RWPE1 (cell line): ENCODE data around the gene BCL2L1.

ENCODE experiments used
- CTCF ChIA-PET: fragments of 350-600 bp; sonication (Branson Sonifier 250); formaldehyde crosslinking; extraction: SDS; loops from one replicate; lab custom pipeline; 2021; lab: Yijun Ruan, JAX
- POLR2A ChIA-PET: fragments of 400-600 bp; formaldehyde crosslinking; extraction: SDS; loops from one replicate; lab custom pipeline; 2020; ENCODE audit warnings: antibody characterized with exemption; ENCODE audit not compliant: low non-redundant PET; lab: Yijun Ruan, JAX
- DNase-seq: peaks from one replicate; pipeline ENCODE4 v3.0.0; 2012; ENCODE audit warnings: low spot score
- H3K27ac ChIP-seq: fragments of 450-650 bp; 2 replicates; pipeline ENCODE4 v1.5.1; 2017
- TF ChIP-seq, protein P1 (sequence below): fragments of 450-650 bp; conservative IDR thresholded peaks from 2 replicates; pipeline ENCODE4 v1.5.1; 2017; ENCODE audit warnings: low read depth, mild to moderate bottlenecking

The BCL2L1 gene

DNA sequence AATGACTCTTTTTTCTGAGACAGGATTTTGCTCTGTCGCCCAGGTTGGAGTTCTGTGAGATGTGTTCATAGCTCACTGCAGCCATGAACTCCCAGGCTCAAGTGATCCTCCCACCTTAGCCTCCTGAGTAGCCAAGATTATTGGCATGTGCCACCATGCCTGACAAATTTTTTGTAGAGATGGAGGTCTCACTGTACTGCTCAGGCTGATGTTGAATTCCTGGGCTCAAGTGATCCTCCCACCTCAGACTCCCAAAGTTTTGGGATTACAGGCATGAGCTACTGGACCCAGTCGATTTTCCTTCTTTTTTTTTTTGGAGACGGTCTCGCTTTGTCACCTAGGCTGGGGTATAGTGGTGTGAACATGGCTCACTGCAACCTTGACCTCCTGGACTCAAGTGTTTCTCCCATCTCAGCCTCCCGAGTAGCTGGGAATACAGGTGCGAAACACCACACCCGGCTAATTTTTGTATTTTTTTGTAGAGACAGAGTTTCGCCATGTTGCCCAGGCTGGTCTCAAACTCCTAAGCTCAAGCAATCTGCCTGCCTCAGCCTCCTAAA is 24.3 kb downstream of the BCL2L1 start:
- DNase-seq: no peak
- ChIA-PET POLR2A (interaction anchor here (1.4 to 2.4 kb wide), 2 partner anchors 15 to 21 kb away, joined by 6 to 7 read pairs; no protein-coding TSS in a partner anchor), CTCF (interaction anchor here (0.6 to 2.3 kb wide), 6 partner anchors 10 to 149 kb away, joined by 3 to 16 read pairs (median 3); no protein-coding TSS in a partner anchor)
- H3K27ac ChIP-seq: peak overlapping the region; percentile 76
- TF ChIP-seq, protein P1, sequence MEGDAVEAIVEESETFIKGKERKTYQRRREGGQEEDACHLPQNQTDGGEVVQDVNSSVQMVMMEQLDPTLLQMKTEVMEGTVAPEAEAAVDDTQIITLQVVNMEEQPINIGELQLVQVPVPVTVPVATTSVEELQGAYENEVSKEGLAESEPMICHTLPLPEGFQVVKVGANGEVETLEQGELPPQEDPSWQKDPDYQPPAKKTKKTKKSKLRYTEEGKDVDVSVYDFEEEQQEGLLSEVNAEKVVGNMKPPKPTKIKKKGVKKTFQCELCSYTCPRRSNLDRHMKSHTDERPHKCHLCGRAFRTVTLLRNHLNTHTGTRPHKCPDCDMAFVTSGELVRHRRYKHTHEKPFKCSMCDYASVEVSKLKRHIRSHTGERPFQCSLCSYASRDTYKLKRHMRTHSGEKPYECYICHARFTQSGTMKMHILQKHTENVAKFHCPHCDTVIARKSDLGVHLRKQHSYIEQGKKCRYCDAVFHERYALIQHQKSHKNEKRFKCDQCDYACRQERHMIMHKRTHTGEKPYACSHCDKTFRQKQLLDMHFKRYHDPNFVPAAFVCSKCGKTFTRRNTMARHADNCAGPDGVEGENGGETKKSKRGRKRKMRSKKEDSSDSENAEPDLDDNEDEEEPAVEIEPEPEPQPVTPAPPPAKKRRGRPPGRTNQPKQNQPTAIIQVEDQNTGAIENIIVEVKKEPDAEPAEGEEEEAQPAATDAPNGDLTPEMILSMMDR: no peak

GRCh38 chr20:31695849-31696804 is 26.5 kb downstream of the BCL2L1 start:
- ChIA-PET POLR2A (interaction anchor here (0.6 to 0.8 kb wide), 2 partner anchors 43 to 255 kb away, joined by 3 read pairs; no protein-coding TSS in a partner anchor), CTCF (interaction anchor here (0.6 kb wide), 1 partner anchor 27 kb away, joined by 4 read pairs; no protein-coding TSS in a partner anchor)
- peak; percentile 70 for DNase-seq
- TF ChIP-seq, protein P1: no peak
- peak overlapping the region; percentile 58 for H3K27ac ChIP-seq

DNA sequence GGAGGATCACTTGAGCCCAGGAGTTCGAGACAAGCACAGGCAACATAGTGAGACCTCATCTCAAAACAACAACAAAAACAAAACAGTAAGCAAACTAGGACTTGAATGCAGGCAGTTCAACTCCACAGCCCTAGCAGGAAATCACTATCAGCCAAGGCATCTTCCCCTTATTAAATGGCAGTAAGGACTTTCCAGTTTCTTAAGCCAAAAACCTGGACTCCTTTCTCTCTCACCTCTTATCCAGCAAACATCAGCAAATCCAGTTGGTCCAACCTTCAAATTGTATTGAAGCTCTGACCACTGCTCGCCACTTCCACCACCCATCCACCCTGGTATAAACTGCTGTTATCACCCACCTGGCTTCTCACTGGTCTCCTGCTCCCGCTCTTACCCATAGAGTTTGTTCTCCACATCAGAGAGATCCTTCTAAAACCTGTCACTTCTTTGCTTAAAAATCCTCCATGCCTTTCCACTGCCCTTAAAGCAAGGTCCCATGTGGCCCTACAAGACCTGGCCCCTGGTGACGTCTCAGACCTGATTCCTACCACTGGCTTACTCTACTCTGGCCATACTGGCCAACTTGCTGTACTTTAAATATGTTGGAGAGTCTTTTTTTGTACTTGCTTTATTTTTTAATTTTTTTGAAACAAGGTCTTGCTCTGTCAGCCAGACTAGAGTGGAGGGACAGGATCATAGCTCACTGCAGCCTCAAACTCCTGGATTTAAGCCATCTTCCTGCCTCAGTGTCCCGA is 27.6 kb downstream of the BCL2L1 start:
- DNase-seq: no peak
- ChIA-PET CTCF (interaction anchor here (0.7 kb wide), 1 partner anchor 111 kb away, joined by 4 read pairs; no protein-coding TSS in a partner anchor), POLR2A (interaction anchor here (0.6 kb wide), 1 partner anchor 254 kb away, joined by 3 read pairs; no protein-coding TSS in a partner anchor)
- TF ChIP-seq, protein P1: no peak
- peak overlapping the region; percentile 50 for H3K27ac ChIP-seq

- CTCF ChIA-PET: interaction anchor here (0.8 to 1.2 kb wide), 3 partner anchors 9 to 33 kb away, joined by 3 to 7 read pairs (median 5); no protein-coding TSS in a partner anchor
- peak overlapping the region; percentile 55 for H3K27ac ChIP-seq
Measured at GRCh38 chr20:31693987-31694661, 28.5 kb downstream of the BCL2L1 start.

GRCh38 chr20:31693402-31693801 is 29.3 kb downstream of the BCL2L1 start:
- DNase-seq: no peak
- TF ChIP-seq, protein P1: no peak
- ChIA-PET CTCF (interaction anchor here (0.6 to 1.2 kb wide), 4 partner anchors 9 to 172 kb away, joined by 3 to 5 read pairs (median 3); no protein-coding TSS in a partner anchor), POLR2A (no interaction called here)
- peak overlapping the region; percentile 55 for H3K27ac ChIP-seq

More at GRCh38 chr20:31693987-31694661, 28.5 kb downstream of the BCL2L1 start:
- DNase-seq: no peak
- POLR2A ChIA-PET: no interaction called here
- TF ChIP-seq, protein P1: no peak
